ENCODE data around the gene RICTOR. TPM values are rescaled to one million over a fixed set of nuclear protein-coding genes. Genes with fewer than 3 reads are reported as not detected.

RICTOR gene
- total RNA-seq, 1 experiment from 2014 or later = 22.4 TPM

- Mint-ChIP-seq H3K4me3 (no peak overlapping the region), H3K27me3 (ENCODE audit: low read depth) (no peaks in the 10 kb centered on the region; the same call in 1 of the 2 replicates), H3K9me3 (peaks cover 24% of the 10 kb centered on the region), H3K4me1 (peaks cover 11% of the 10 kb centered on the region), H3K27ac (no peak overlapping the region), H3K36me3 (no peaks in the 10 kb centered on the region)
- ATAC-seq (no peak), DNase-seq (ENCODE audit: low spot score) (no peak)
- ChIA-PET POLR2A (no interaction called here), CTCF (no interaction called here)
- no peak for TF ChIP-seq ZNF532 (CRISPR knock-in tag; IDR thresholded peaks at IDR 0.05; ENCODE audit: borderline replicate concordance)
- no peak for TF ChIP-seq ZNF396 (CRISPR knock-in tag; IDR thresholded peaks at IDR 0.05; ENCODE audit: borderline replicate concordance)
- no peak for TF ChIP-seq CREB1 (CRISPR knock-in tag; IDR thresholded peaks at IDR 0.05)
- no peak for TF ChIP-seq JAZF1 (CRISPR knock-in tag; IDR thresholded peaks at IDR 0.05)
- TF ChIP-seq ZNF512 (CRISPR knock-in tag; IDR thresholded peaks at IDR 0.05; ENCODE audit: borderline replicate concordance) = no peak
- TF ChIP-seq IRF1 (CRISPR knock-in tag; IDR thresholded peaks at IDR 0.05) = no peak
- no peak for TF ChIP-seq TCF7 (CRISPR knock-in tag; IDR thresholded peaks at IDR 0.05; ENCODE audit: low read depth)
- no peak for TF ChIP-seq AR (CRISPR knock-in tag; IDR thresholded peaks at IDR 0.05)
- TF ChIP-seq ZMAT4 (CRISPR knock-in tag; IDR thresholded peaks at IDR 0.05) = no peak
- TF ChIP-seq ZNF671 (CRISPR knock-in tag; IDR thresholded peaks at IDR 0.05) = no peak
- TF ChIP-seq CBFB (CRISPR knock-in tag; IDR thresholded peaks at IDR 0.05; ENCODE audit: low read depth) = no peak
- no peak for TF ChIP-seq ETV6 (CRISPR knock-in tag; IDR thresholded peaks at IDR 0.05)
- TF ChIP-seq ZNF425 (CRISPR knock-in tag; conservative IDR thresholded peaks at IDR 0.05) = no peak
- no peak for TF ChIP-seq KAT7 (CRISPR knock-in tag; IDR thresholded peaks at IDR 0.05; ENCODE audit: borderline replicate concordance)
- TF ChIP-seq FOXP1 (CRISPR knock-in tag; IDR thresholded peaks at IDR 0.05; ENCODE audit: borderline replicate concordance) = no peak
- TF ChIP-seq MXD4 (CRISPR knock-in tag; IDR thresholded peaks at IDR 0.05; ENCODE audit: borderline replicate concordance) = no peak
- no peak for TF ChIP-seq MLX (CRISPR knock-in tag; IDR thresholded peaks at IDR 0.05)
- no peak for TF ChIP-seq TEAD1 (CRISPR knock-in tag; IDR thresholded peaks at IDR 0.05)
- no peak for TF ChIP-seq NFATC4 (CRISPR knock-in tag; IDR thresholded peaks at IDR 0.05)
Measured at GRCh38 chr5:38889424-38889823, 184.8 kb downstream of the RICTOR start.
